Loucy (cell line): Measurements from ENCODE around the gene RAB5A.
"Not testable (repeated sequence)": the region's sequence is repeated elsewhere in the genome, so short reads cannot be mapped to it uniquely, and the experiment has no call there.

Experiments
- CTCF ChIP-seq: fragments of 200-600 bp; sonication (generic); conservative IDR thresholded peaks from 2 replicates; pipeline ENCODE4 v1.5.1; 2014; ENCODE audit warnings: mild to moderate bottlenecking, antibody characterized with exemption, low read length
- EZH2phosphoT487 ChIP-seq: fragments of 200-600 bp; IDR thresholded peaks from 2 replicates; pipeline ENCODE4 v1.6.1; 2018; ENCODE audit warnings: antibody characterized with exemption, mild to moderate bottlenecking, moderate library complexity, borderline replicate concordance

GRCh38 chr3:19957354-19957753 lies 10.5 kb downstream of the RAB5A start:
- TF ChIP-seq CTCF, EZH2phosphoT487: not testable (repeated sequence)
